Putamen (tissue), 1 donor: Measurements from ENCODE around the gene ACIN1.

Source experiments
- DNase-seq: peaks from one replicate; pipeline ENCODE4 v3.0.0-alpha.2; 2016; ENCODE audit warnings: low spot score

Gene ACIN1

GRCh38 chr14:23013054-23013748 is 81.7 kb downstream of the ACIN1 start:
- no peak for DNase-seq

GRCh38 chr14:23009939-23010726 is 84.8 kb downstream of the ACIN1 start, which contains the start of gene C14orf93:
TSS of gene C14orf93 (minus strand) at chr14:23010143. CDS start at chr14:22999023, 11,120 bp downstream.
- DNase-seq: peak; percentile 72

- no peak for DNase-seq
These were observed 85.4 kb downstream of the ACIN1 start for GRCh38 chr14:23009483-23009938.

GRCh38 chr14:23008831-23009230 is 86.1 kb downstream of the ACIN1 start:
- no peak for DNase-seq
